ENCODE measurements around the gene SKI. TPM values are rescaled to one million over a fixed set of nuclear protein-coding genes. Genes with fewer than 3 reads are reported as not detected.

SKI gene
- total and polyA plus RNA-seq, 4 donors: 17.1 to 90.7 (median 40.7) TPM

GRCh38 chr1:2347896-2348295, 119.8 kb downstream of the SKI start:
- no peak overlapping the region for H3K9ac ChIP-seq (ENCODE audit: insufficient read depth in 1 of 2, low read length in 2 of 2)
- H3K4me3 ChIP-seq: no peak overlapping the region
- H3K4me1 ChIP-seq (ENCODE audit: control insufficient read depth in 5 of 5, insufficient read depth in 5 of 5, low read length in 5 of 5): peaks cover 0 to 4% (median 0%) of the 10 kb centered on the region in 5 donors
- no peak for ATAC-seq (ENCODE audit: insufficient read depth, low FRiP score)
- H3K27me3 ChIP-seq (ENCODE audit: control insufficient read depth in 3 of 3, insufficient read depth in 3 of 3, low read length in 2 of 3): no peaks in the 10 kb centered on the region
- peaks cover 0 to 5% (median 0%) of the 10 kb centered on the region in 4 donors for H3K9me3 ChIP-seq (ENCODE audit: control insufficient read depth in 4 of 4, insufficient read depth in 3 of 4, low read length in 3 of 4)
- 74 to 88% methylated on average over 23 of the region's 23 CpGs for WGBS, 2 donors
- DNase-seq: no peak
- H3K36me3 ChIP-seq (ENCODE audit: control insufficient read depth in 4 of 4, insufficient read depth in 4 of 4, low read length in 4 of 4): no peaks in the 10 kb centered on the region
- TF ChIP-seq, protein P1, sequence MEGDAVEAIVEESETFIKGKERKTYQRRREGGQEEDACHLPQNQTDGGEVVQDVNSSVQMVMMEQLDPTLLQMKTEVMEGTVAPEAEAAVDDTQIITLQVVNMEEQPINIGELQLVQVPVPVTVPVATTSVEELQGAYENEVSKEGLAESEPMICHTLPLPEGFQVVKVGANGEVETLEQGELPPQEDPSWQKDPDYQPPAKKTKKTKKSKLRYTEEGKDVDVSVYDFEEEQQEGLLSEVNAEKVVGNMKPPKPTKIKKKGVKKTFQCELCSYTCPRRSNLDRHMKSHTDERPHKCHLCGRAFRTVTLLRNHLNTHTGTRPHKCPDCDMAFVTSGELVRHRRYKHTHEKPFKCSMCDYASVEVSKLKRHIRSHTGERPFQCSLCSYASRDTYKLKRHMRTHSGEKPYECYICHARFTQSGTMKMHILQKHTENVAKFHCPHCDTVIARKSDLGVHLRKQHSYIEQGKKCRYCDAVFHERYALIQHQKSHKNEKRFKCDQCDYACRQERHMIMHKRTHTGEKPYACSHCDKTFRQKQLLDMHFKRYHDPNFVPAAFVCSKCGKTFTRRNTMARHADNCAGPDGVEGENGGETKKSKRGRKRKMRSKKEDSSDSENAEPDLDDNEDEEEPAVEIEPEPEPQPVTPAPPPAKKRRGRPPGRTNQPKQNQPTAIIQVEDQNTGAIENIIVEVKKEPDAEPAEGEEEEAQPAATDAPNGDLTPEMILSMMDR (IDR thresholded peaks at IDR 0.05; ENCODE audit: control extremely low read depth, extremely low read depth): no peak
- H3K27ac ChIP-seq (ENCODE audit: low read depth in 1 of 2, low read length in 1 of 2): no peak overlapping the region

- ATAC-seq (ENCODE audit: insufficient read depth, low FRiP score) (no peak), DNase-seq (peak in 1 of 3 donors; percentile 10)
- H3K36me3 ChIP-seq (ENCODE audit: control insufficient read depth in 4 of 4, insufficient read depth in 4 of 4, low read length in 4 of 4): no peaks in the 10 kb centered on the region
- H3K27ac ChIP-seq (ENCODE audit: low read depth in 1 of 2, low read length in 1 of 2): no peak overlapping the region
- TF ChIP-seq, protein P1 (IDR thresholded peaks at IDR 0.05; ENCODE audit: control extremely low read depth, extremely low read depth): no peak
- WGBS, 2 donors: 91 to 92% methylated on average over 50 to 59 of the region's 59 CpGs
- H3K27me3 ChIP-seq (ENCODE audit: control insufficient read depth in 3 of 3, insufficient read depth in 3 of 3, low read length in 2 of 3): no peaks in the 10 kb centered on the region
- H3K4me3 ChIP-seq: no peak overlapping the region
- H3K9me3 ChIP-seq (ENCODE audit: control insufficient read depth in 4 of 4, insufficient read depth in 3 of 4, low read length in 3 of 4): peaks cover 0 to 5% (median 0%) of the 10 kb centered on the region in 4 donors
- no peak overlapping the region for H3K9ac ChIP-seq (ENCODE audit: insufficient read depth in 1 of 2, low read length in 2 of 2)
- peaks cover 0 to 7% (median 0%) of the 10 kb centered on the region in 5 donors for H3K4me1 ChIP-seq (ENCODE audit: control insufficient read depth in 5 of 5, insufficient read depth in 5 of 5, low read length in 5 of 5)
These were observed 120.5 kb downstream of the SKI start for GRCh38 chr1:2348346-2349325.

- TF ChIP-seq, protein P1 (IDR thresholded peaks at IDR 0.05; ENCODE audit: control extremely low read depth, extremely low read depth): no peak
- no peak overlapping the region for H3K4me3 ChIP-seq
- H3K36me3 ChIP-seq (ENCODE audit: control insufficient read depth in 4 of 4, insufficient read depth in 4 of 4, low read length in 4 of 4): no peaks in the 10 kb centered on the region
- WGBS, 2 donors: 89 to 92% methylated on average over 9 of the region's 9 CpGs
- peaks cover 0 to 5% (median 0%) of the 10 kb centered on the region in 4 donors for H3K9me3 ChIP-seq (ENCODE audit: control insufficient read depth in 4 of 4, insufficient read depth in 3 of 4, low read length in 3 of 4)
- ATAC-seq (ENCODE audit: insufficient read depth, low FRiP score): no peak
- no peak for DNase-seq
- H3K9ac ChIP-seq (ENCODE audit: insufficient read depth in 1 of 2, low read length in 2 of 2): no peak overlapping the region
- H3K4me1 ChIP-seq (ENCODE audit: control insufficient read depth in 5 of 5, insufficient read depth in 5 of 5, low read length in 5 of 5): peaks cover 0 to 9% (median 0%) of the 10 kb centered on the region in 5 donors
- H3K27me3 ChIP-seq (ENCODE audit: control insufficient read depth in 3 of 3, insufficient read depth in 3 of 3, low read length in 2 of 3): no peaks in the 10 kb centered on the region
- H3K27ac ChIP-seq (ENCODE audit: low read depth in 1 of 2, low read length in 1 of 2): no peak overlapping the region
These were observed 121.7 kb downstream of the SKI start for GRCh38 chr1:2349806-2350205.
